Cardiac muscle cell (in vitro differentiated cells and primary cell): ENCODE measurements around the gene POT1. TPM values are rescaled to one million over a fixed set of nuclear protein-coding genes. Genes with fewer than 3 reads are reported as not detected.

Source experiments
- DNase-seq, 2 donors: peaks; one replicate each; pipeline versions ENCODE4 v3.0.0 to v3.0.0-alpha.2; 2010 to 2017; ENCODE audit warnings: low read depth in 1 of 2, low spot score in 1 of 2
- H3K27ac ChIP-seq: fragments of 200-600 bp; sonication (generic); 2 replicates; pipeline ENCODE4 v1.5.1; 2016
- H3K27me3 ChIP-seq: fragments of 200-600 bp; sonication (generic); 2 replicates; pipeline ENCODE4 v1.6.0; 2016; ENCODE audit warnings: control low read depth
- H3K36me3 ChIP-seq: fragments of 200-600 bp; sonication (generic); 2 replicates; pipeline ENCODE4 v1.5.1; 2016; ENCODE audit warnings: control low read depth
- H3K4me1 ChIP-seq: fragments of 200-600 bp; sonication (generic); 2 replicates; pipeline ENCODE4 v1.8.1; 2017; ENCODE audit warnings: low read depth, mild to moderate bottlenecking, mixed run types
- H3K4me3 ChIP-seq: fragments of 200-600 bp; sonication (generic); 2 replicates; pipeline ENCODE4 v1.5.1; 2016; ENCODE audit warnings: mild to moderate bottlenecking
- H3K9me3 ChIP-seq: fragments of 200-600 bp; sonication (generic); 2 replicates; pipeline ENCODE4 v1.5.1; 2017; ENCODE audit warnings: low read depth, mild to moderate bottlenecking, control low read depth
- polyA plus RNA-seq: library from polyadenylated mRNA; unstranded; fragments of >200 nt; fragmentation: Nextera tagmentation; extraction: Ambion mirVana; gene quantifications from 2 replicates; pipeline ENCODE4 v1.2.1, GENCODE V29; 2016
- total RNA-seq: library from RNA; depleted of rRNA; stranded (reverse); fragments of >200 nt; gene quantifications from 2 replicates; pipeline ENCODE4 v1.2.3, GENCODE V29; 2016
- TF ChIP-seq, protein P1 (sequence below): IDR thresholded peaks from 2 replicates; pipeline ENCODE4 v1.5.1; 2012; ENCODE audit warnings: low read depth, mild to moderate bottlenecking, low read length

Gene POT1
- total and polyA plus RNA-seq, 2 experiments from 2014 or later = 10.0 to 20.4 TPM

- no peaks in the 10 kb centered on the region for H3K36me3 ChIP-seq
- H3K4me3 ChIP-seq = no peak overlapping the region
- H3K27me3 ChIP-seq = no peaks in the 10 kb centered on the region
- TF ChIP-seq, protein P1, sequence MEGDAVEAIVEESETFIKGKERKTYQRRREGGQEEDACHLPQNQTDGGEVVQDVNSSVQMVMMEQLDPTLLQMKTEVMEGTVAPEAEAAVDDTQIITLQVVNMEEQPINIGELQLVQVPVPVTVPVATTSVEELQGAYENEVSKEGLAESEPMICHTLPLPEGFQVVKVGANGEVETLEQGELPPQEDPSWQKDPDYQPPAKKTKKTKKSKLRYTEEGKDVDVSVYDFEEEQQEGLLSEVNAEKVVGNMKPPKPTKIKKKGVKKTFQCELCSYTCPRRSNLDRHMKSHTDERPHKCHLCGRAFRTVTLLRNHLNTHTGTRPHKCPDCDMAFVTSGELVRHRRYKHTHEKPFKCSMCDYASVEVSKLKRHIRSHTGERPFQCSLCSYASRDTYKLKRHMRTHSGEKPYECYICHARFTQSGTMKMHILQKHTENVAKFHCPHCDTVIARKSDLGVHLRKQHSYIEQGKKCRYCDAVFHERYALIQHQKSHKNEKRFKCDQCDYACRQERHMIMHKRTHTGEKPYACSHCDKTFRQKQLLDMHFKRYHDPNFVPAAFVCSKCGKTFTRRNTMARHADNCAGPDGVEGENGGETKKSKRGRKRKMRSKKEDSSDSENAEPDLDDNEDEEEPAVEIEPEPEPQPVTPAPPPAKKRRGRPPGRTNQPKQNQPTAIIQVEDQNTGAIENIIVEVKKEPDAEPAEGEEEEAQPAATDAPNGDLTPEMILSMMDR = no peak
- no peaks in the 10 kb centered on the region for H3K4me1 ChIP-seq
- no peak overlapping the region for H3K27ac ChIP-seq
- no peak for DNase-seq
- H3K9me3 ChIP-seq = no peaks in the 10 kb centered on the region
These were observed 149.6 kb downstream of the POT1 start for GRCh38 chr7:124780056-124780455.

GRCh38 chr7:124779620-124780019, 150.0 kb downstream of the POT1 start:
- TF ChIP-seq, protein P1 = no peak
- no peak overlapping the region for H3K27ac ChIP-seq
- no peaks in the 10 kb centered on the region for H3K27me3 ChIP-seq
- H3K4me1 ChIP-seq = no peaks in the 10 kb centered on the region
- no peak overlapping the region for H3K4me3 ChIP-seq
- no peaks in the 10 kb centered on the region for H3K36me3 ChIP-seq
- DNase-seq = no peak
- H3K9me3 ChIP-seq = no peaks in the 10 kb centered on the region

- Histone ChIP-seq H3K4me1 (no peaks in the 10 kb centered on the region), H3K4me3 (no peak overlapping the region), H3K9me3 (no peaks in the 10 kb centered on the region), H3K27me3 (no peaks in the 10 kb centered on the region), H3K36me3 (no peaks in the 10 kb centered on the region), H3K27ac (no peak overlapping the region)
- TF ChIP-seq, protein P1 = no peak
- DNase-seq = no peak
These were observed 150.4 kb downstream of the POT1 start for GRCh38 chr7:124779194-124779593.

DNA sequence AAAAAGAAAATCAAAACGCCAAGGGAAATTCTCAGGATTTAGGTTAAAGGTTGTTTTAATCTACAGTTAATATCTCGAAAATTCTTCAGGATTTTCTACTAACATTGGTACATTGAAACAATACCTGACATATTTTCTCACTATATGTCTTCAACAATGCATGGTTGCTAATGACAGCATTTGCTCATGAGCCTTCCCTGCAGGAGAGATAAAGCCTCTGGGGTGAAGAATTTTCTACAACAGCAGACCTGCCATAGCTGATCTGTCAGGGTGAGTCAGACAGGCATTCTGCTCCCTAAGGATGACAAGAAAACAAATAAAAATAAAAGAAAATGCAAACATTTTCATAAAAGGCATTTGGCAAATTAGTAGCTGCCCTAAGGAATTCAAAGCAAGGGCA, 152.4 kb downstream of the POT1 start:
- no peak for DNase-seq
- Histone ChIP-seq H3K4me1 (no peaks in the 10 kb centered on the region), H3K27me3 (no peaks in the 10 kb centered on the region), H3K27ac (no peak overlapping the region), H3K36me3 (no peaks in the 10 kb centered on the region), H3K9me3 (no peaks in the 10 kb centered on the region), H3K4me3 (no peak overlapping the region)
- TF ChIP-seq, protein P1 = no peak

DNA sequence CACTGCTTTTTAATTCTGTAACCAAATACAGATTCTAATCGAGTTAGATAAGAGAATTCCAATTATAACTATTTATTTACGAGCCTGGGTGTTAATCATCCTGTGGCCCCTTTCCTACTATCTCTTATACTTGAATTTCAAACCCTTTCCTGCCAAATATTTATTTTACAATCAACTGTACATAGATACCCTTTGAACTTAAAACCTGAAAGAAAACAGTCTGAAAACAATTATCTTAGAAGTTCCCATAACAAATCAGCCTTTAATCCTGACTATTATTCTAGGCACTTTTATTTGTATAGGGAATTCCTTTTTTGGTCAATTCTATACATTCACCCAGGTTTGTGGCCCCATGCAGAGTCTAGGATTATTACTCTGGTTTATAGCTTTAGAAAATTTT, 153.5 kb downstream of the POT1 start:
- Histone ChIP-seq H3K4me3 (no peak overlapping the region), H3K36me3 (no peaks in the 10 kb centered on the region), H3K9me3 (no peaks in the 10 kb centered on the region), H3K27ac (no peak overlapping the region), H3K4me1 (no peaks in the 10 kb centered on the region), H3K27me3 (no peaks in the 10 kb centered on the region)
- TF ChIP-seq, protein P1 = no peak
- no peak for DNase-seq

GRCh38 chr7:124775422-124775821, 154.2 kb downstream of the POT1 start:
- TF ChIP-seq, protein P1 = no peak
- no peak for DNase-seq
- Histone ChIP-seq H3K27me3 (no peaks in the 10 kb centered on the region), H3K4me3 (no peak overlapping the region), H3K27ac (no peak overlapping the region), H3K4me1 (no peaks in the 10 kb centered on the region), H3K9me3 (no peaks in the 10 kb centered on the region), H3K36me3 (no peaks in the 10 kb centered on the region)
